Right renal pelvis (tissue), 4 donors: ENCODE results near the gene CCDC194. TPM values are rescaled to one million over a fixed set of nuclear protein-coding genes. Genes with fewer than 3 reads are reported as not detected.

Experiments used
- polyA plus RNA-seq, 4 donors: library from polyadenylated mRNA; unstranded; fragments of 120-200 nt; gene quantifications; one replicate each; pipeline ENCODE4 v1.2.1, GENCODE V29; 2013; ENCODE audit not compliant: insufficient read length in 4 of 4

The CCDC194 gene
- polyA plus RNA-seq, 4 donors: 0.76 to 1.8 (median 1.5) TPM

Other genes with a start within 250 kb of the CCDC194 start
- 10 to 100 TPM; 26.5 to 30.6 (median 29.7) TPM for gene USE1, start 178.8 kb downstream of the CCDC194 start, polyA plus RNA-seq
- 10 to 100 TPM; 19.5 to 27.8 (median 23.6) TPM for gene OCEL1, start 168.0 kb downstream of the CCDC194 start, polyA plus RNA-seq
- 10 to 100 TPM; 38.8 to 59.8 (median 40.6) TPM for gene NR2F6, start 148.3 kb downstream of the CCDC194 start, polyA plus RNA-seq
- 1 to 10 TPM; 5.6 to 7.3 (median 6.3) TPM for gene USHBP1, start 129.5 kb downstream of the CCDC194 start, polyA plus RNA-seq
- 100 to 1,000 TPM in 2 of 4 donors, 10 to 100 TPM in 2; 93.4 to 109 (median 99.6) TPM for gene BABAM1, start 126.8 kb downstream of the CCDC194 start, polyA plus RNA-seq
- under 1 TPM; 0.60 to 0.91 (median 0.83) TPM for gene ANKLE1, start 112.3 kb downstream of the CCDC194 start, polyA plus RNA-seq
- 10 to 100 TPM in 1 of 4 donors, 1 to 10 TPM in 3; 7.6 to 14.2 (median 8.3) TPM for gene ABHD8, start 90.8 kb downstream of the CCDC194 start, polyA plus RNA-seq
- 10 to 100 TPM; 47.7 to 63.3 (median 51.3) TPM for gene MRPL34, start 88.3 kb downstream of the CCDC194 start, polyA plus RNA-seq
- gene DDA1, start 84.6 kb downstream of the CCDC194 start, polyA plus RNA-seq: 10 to 100 TPM; 35.1 to 43.4 (median 36.9) TPM
- gene ANO8, start 59.3 kb downstream of the CCDC194 start, polyA plus RNA-seq: 10 to 100 TPM in 3 of 4 donors, 1 to 10 TPM in 1; 9.2 to 14.1 (median 10.3) TPM
- 10 to 100 TPM; 15.3 to 20.8 (median 18.7) TPM for gene GTPBP3, start 56.6 kb downstream of the CCDC194 start, polyA plus RNA-seq
- gene PLVAP, start 16.9 kb downstream of the CCDC194 start, polyA plus RNA-seq: 100 to 1,000 TPM; 178 to 215 (median 198) TPM
- 100 to 1,000 TPM in 3 of 4 donors, 10 to 100 TPM in 1; 81.8 to 143 (median 122) TPM for gene BST2, start 11.4 kb upstream of the CCDC194 start, polyA plus RNA-seq
- 10 to 100 TPM; 61.5 to 87.9 (median 62.8) TPM for gene MVB12A, start 25.9 kb upstream of the CCDC194 start, polyA plus RNA-seq
- gene TMEM221, start 54.5 kb upstream of the CCDC194 start, polyA plus RNA-seq: 1 to 10 TPM; 2.2 to 3.5 (median 2.8) TPM
- under 1 TPM in 2 of 4 donors, not detected in 2; 0.12 to 0.29 TPM for gene NXNL1, start 66.7 kb upstream of the CCDC194 start, polyA plus RNA-seq
- gene SLC27A1, start 76.3 kb upstream of the CCDC194 start, polyA plus RNA-seq: 10 to 100 TPM; 12.0 to 17.0 (median 13.3) TPM
- 10 to 100 TPM; 56.4 to 92.0 (median 60.8) TPM for gene PGLS, start 117.5 kb upstream of the CCDC194 start, polyA plus RNA-seq
- 10 to 100 TPM; 46.6 to 49.6 (median 48.2) TPM for gene COLGALT1, start 161.5 kb upstream of the CCDC194 start, polyA plus RNA-seq